Measurements from ENCODE around the gene TBC1D8.

GRCh38 chr2:101190747-101191516, 39.8 kb upstream of the TBC1D8 start:
- TF ChIP-seq POLR2A (IDR thresholded peaks at IDR 0.05) (no peak), CTCF (IDR thresholded peaks at IDR 0.05) (no peak)
